ENCODE measurements around the gene TLE6. TPM values are rescaled to one million over a fixed set of nuclear protein-coding genes. Genes with fewer than 3 reads are reported as not detected.
"Not testable (repeated sequence)": the region's sequence is repeated elsewhere in the genome, so short reads cannot be mapped to it uniquely, and the experiment has no call there.

The TLE6 gene
- total and polyA plus RNA-seq, 10 of the 15 experiments (the other 5 are each of a cell fraction or from before 2014, with no cell fraction given): 2.7 to 13.8 (median 6.4) TPM

DNA sequence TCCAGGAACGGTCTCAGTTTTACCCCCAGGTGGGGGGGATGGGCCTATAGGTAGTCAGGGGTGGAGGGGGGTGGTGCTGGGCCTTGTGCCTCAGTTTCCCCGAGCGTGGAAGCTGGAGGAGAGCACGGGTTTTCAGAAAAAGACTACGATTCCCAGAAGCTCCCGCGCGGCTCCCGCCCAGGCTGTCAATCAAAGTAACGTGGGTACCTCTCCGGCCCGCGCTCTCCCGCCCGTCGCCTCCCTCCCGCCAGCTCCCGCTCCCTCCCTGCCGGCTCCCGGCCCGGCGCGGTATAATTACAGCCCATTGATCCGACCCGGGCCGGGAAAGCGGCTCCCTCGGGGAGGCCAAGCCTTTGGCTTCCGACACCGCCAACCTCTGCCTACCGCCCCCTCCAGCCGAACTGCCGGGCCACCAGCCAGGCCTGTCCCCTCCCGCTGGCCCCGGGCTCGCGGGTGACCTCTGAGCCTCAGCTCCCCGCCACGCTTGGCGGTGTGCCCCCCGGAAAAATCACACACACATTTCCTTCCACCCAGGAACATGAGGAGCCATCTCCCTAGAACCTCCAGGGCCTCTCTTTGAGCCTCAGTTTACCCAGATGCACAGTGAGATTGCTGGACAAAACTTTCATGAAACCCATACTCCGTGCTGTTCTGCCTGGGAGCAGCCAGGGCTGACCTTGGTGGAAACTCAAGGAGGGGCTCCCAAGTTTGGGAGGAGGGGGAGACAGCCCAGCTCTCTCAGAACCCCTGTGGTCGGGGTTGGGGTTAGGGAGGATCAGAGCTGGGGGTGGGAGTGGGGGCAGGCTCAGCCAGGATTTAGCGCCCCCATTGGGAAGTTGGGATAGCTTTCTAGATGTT is 59.0 kb downstream of the TLE6 start (continued):
- TF ChIP-seq STAT1 (conservative IDR thresholded peaks at IDR 0.05) (no peak), ESRRA (IDR thresholded peaks at IDR 0.05; ENCODE audit: low read length) (no peak), YY1 (IDR thresholded peaks at IDR 0.05; ENCODE audit: low read depth, low read length) (no peak), POLR2A (IDR thresholded peaks at IDR 0.05; ENCODE audit: low read depth, low read length) (no peak), MTA2 (IDR thresholded peaks at IDR 0.05; ENCODE audit: low read depth) (no peak; the same call in 1 of the 2 replicates)

DNA sequence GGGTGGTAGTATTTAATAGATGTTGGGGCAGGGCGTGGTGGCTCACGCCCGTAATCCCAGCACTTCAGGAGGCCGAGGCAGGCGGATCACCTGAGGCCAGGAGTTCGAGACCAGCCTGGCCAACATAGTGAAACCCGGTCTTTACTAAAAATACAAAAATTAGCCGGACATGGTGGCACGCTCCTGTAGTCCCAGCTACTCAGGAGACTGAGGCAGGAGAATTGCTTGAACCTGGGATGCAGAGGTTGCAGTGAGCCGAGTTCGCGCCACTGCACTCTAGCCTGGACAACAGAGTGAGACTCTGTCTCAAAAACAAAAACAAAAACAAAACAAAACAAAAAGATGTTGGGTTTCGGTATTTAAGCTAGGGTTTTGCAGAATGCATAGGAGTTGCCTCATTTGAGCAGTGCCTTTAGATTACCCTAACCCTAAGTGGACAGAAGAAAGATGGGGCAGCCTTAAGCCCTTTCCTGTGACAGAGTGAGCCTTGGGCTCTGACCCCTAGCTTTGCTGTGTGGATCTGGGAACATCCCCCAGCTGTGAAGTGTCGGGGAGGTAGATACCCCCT is 59.7 kb downstream of the TLE6 start:
- FAIRE-seq; H3K79me2 ChIP-seq (ENCODE audit: control insufficient read depth, insufficient read depth, low read length); BruUV-seq (replicated peaks); ATAC-seq; H2AFZ ChIP-seq (ENCODE audit: control insufficient read depth, low read depth, low read length); H3K27ac ChIP-seq (ENCODE audit: control insufficient read depth, insufficient read depth); H3K4me2 ChIP-seq (ENCODE audit: control insufficient read depth, insufficient read depth); H3K27me3 ChIP-seq (replicated peaks in 1 of 2; ENCODE audit: control insufficient read depth in 2 of 2, insufficient read depth in 2 of 2, low read length in 1 of 2); H3K36me3 ChIP-seq (ENCODE audit: control insufficient read depth in 2 of 2, insufficient read depth in 2 of 2, low read length in 1 of 2); H4K20me1 ChIP-seq (ENCODE audit: control insufficient read depth, insufficient read depth); intact Hi-C loops (cut with micrococcal nuclease; ENCODE audit: unreplicated experiment); in situ Hi-C loops (cut with MboI); DNase-seq (ENCODE audit: low read depth, low spot score); H3K9ac ChIP-seq (ENCODE audit: control insufficient read depth, insufficient read depth, low read length); H3K9me3 ChIP-seq (replicated peaks; ENCODE audit: control insufficient read depth, insufficient read depth, low read length): not testable (repeated sequence)
- WGBS (ENCODE audit: insufficient coverage, insufficient replicate concordance, low lambda C conversion rate, missing lambda C conversion rate): 58% methylated on average over 14 of the region's 14 CpGs
- ChIA-PET SMC1A (ENCODE audit: uncharacterized antibody, unreplicated experiment) (interaction anchor here (0.6 to 1.8 kb wide), 2 partner anchors 24 to 464 kb away, joined by 3 to 8 read pairs; no protein-coding TSS in a partner anchor), RAD21 (ENCODE audit: unreplicated experiment) (interaction anchor here (2.5 kb wide), 1 partner anchor 86 kb away, joined by 15 read pairs; no protein-coding TSS in a partner anchor), CTCF (interaction anchor here (1.1 to 3.4 kb wide), 10 partner anchors 16 to 1754 kb away, joined by 3 to 18 read pairs (median 6); partner anchors contain the start of genes FEM1A and TLE6), POLR2A (interaction anchor here (1.3 to 2.6 kb wide), 4 partner anchors 16 to 98 kb away, joined by 5 to 13 read pairs (median 8); partner anchors contain the start of gene GNA15)
- Histone ChIP-seq H3K4me1 (ENCODE audit: control insufficient read depth, insufficient read depth, low read length) (peaks cover 16% of the 10 kb centered on the region), H3K4me3 (peak overlapping the region; percentile 90; the same call in 1 of the 2 replicates)

Measured in GM12878 (cell line).